IMR-90 (cell line): Measurements from ENCODE around the gene SRBD1. TPM values are rescaled to one million over a fixed set of nuclear protein-coding genes. Genes with fewer than 3 reads are reported as not detected.

Experiments used
- ATAC-seq: fragments of 200-7000 bp; cut with Tn5 transposase; 2 replicates; pipeline ENCODE4 v1.9.1; 2020; ENCODE audit warnings: low read depth, mild to moderate bottlenecking, moderate library complexity
- BruUV-seq: library from RNA; stranded (reverse); fragments of 400-500 nt; replicated peaks from 2 replicates; lab custom pipeline; 2021; lab: Mats Ljungman, UMichigan
- CTCF ChIA-PET: fragments of 300-600 bp; formaldehyde crosslinking; extraction: SDS; loops from one replicate; lab custom pipeline; 2021; ENCODE audit warnings: antibody characterized with exemption; lab: Yijun Ruan, JAX
- POLR2A ChIA-PET: fragments of 300-600 bp; sonication (Branson Sonifier 250); formaldehyde crosslinking; loops from one replicate; lab custom pipeline; 2022; ENCODE audit warnings: antibody characterized with exemption; ENCODE audit not compliant: unreplicated experiment; lab: Charles Lee
- DNase-seq: peaks from one replicate; pipeline ENCODE4 v3.0.0; 2013
- H2AFZ ChIP-seq: replicated peaks from 2 replicates; pipeline ENCODE3; 2013; ENCODE audit warnings: low read length, mild to moderate bottlenecking; ENCODE audit not compliant: poor library complexity
- H2AK5ac ChIP-seq: 2 replicates; pipeline ENCODE4 v1.6.1; 2013; ENCODE audit warnings: low read depth, low read length, inconsistent platforms
- H2AK9ac ChIP-seq: replicated peaks from 2 replicates; pipeline ENCODE3; 2013; ENCODE audit warnings: mild to moderate bottlenecking, low read depth, low read length, moderate library complexity; ENCODE audit not compliant: poor library complexity
- H2BK120ac ChIP-seq: 2 replicates; pipeline ENCODE4 v1.6.1; 2013; ENCODE audit warnings: low read depth, low read length, inconsistent platforms
- H2BK15ac ChIP-seq: 3 replicates; pipeline ENCODE4 v1.6.1; 2013; ENCODE audit warnings: low read depth, low read length, inconsistent platforms
- H2BK20ac ChIP-seq: 2 replicates; pipeline ENCODE4 v1.6.1; 2013; ENCODE audit warnings: low read depth, mild to moderate bottlenecking, inconsistent platforms, low read length, moderate library complexity
- H2BK5ac ChIP-seq: 2 replicates; pipeline ENCODE4 v1.6.1; 2013; ENCODE audit warnings: mild to moderate bottlenecking, low read depth, low read length, inconsistent platforms; ENCODE audit not compliant: poor library complexity, severe bottlenecking
- H3K14ac ChIP-seq: replicated peaks from 2 replicates; pipeline ENCODE4 v1.6.1; 2013; ENCODE audit warnings: low read depth, low read length, inconsistent platforms
- H3K18ac ChIP-seq: 2 replicates; pipeline ENCODE4 v1.6.1; 2013; ENCODE audit warnings: low read depth, low read length, control low read depth
- H3K23ac ChIP-seq: 2 replicates; pipeline ENCODE4 v1.6.1; 2013; ENCODE audit warnings: low read depth, low read length, inconsistent platforms
- H3K27ac ChIP-seq: 2 replicates; pipeline ENCODE4 v1.5.1; 2013; ENCODE audit warnings: mild to moderate bottlenecking, control low read depth, low read length; ENCODE audit not compliant: insufficient read depth
- H3K27me3 ChIP-seq: 2 replicates; pipeline ENCODE4 v1.6.1; 2013; ENCODE audit warnings: low read length; ENCODE audit not compliant: control insufficient read depth, insufficient read depth
- H3K36me3 ChIP-seq: 2 replicates; pipeline ENCODE4 v1.6.1; 2013; ENCODE audit warnings: low read length, mixed read lengths; ENCODE audit not compliant: control insufficient read depth, insufficient read depth
- H3K4ac ChIP-seq: 2 replicates; pipeline ENCODE4 v1.6.1; 2013; ENCODE audit warnings: low read depth, low read length, inconsistent platforms
- H3K4me1 ChIP-seq: 2 replicates; pipeline ENCODE4 v1.6.1; 2013; ENCODE audit warnings: low read length, mixed read lengths; ENCODE audit not compliant: control insufficient read depth, insufficient read depth
- H3K4me2 ChIP-seq: 2 replicates; pipeline ENCODE4 v1.6.1; 2013; ENCODE audit warnings: low read depth, mild to moderate bottlenecking, control low read depth, low read length, moderate library complexity
- H3K4me3 ChIP-seq: 2 replicates; pipeline ENCODE4 v1.5.1; 2013; ENCODE audit warnings: low read depth, mild to moderate bottlenecking, control low read depth, low read length, moderate library complexity; ENCODE audit not compliant: insufficient read depth
- H3K56ac ChIP-seq: 2 replicates; pipeline ENCODE4 v1.6.1; 2013; ENCODE audit warnings: low read length, inconsistent platforms; ENCODE audit not compliant: insufficient read depth; ENCODE audit errors: extremely low read depth
- H3K79me1 ChIP-seq, 2 experiments: 2 replicates each; pipeline ENCODE4 v1.6.1; 2013; ENCODE audit warnings: low read length in 2 of 2, inconsistent platforms in 1 of 2, low read depth in 1 of 2
- H3K9ac ChIP-seq: 2 replicates; pipeline ENCODE4 v1.6.1; 2013; ENCODE audit warnings: low read depth, low read length, control low read depth
- H3K9me1 ChIP-seq: 2 replicates; pipeline ENCODE4 v1.6.1; 2013; ENCODE audit warnings: low read length, inconsistent platforms; ENCODE audit not compliant: insufficient read depth
- H3K9me3 ChIP-seq: 2 replicates; pipeline ENCODE4 v1.6.1; 2013; ENCODE audit warnings: low read length; ENCODE audit not compliant: control insufficient read depth, insufficient read depth
- H4K20me1 ChIP-seq: 2 replicates; pipeline ENCODE4 v1.6.1; 2013; ENCODE audit warnings: low read length, inconsistent platforms; ENCODE audit not compliant: insufficient read depth
- H4K5ac ChIP-seq: 2 replicates; pipeline ENCODE4 v1.6.1; 2013; ENCODE audit warnings: mild to moderate bottlenecking, low read depth, low read length, control low read depth
- H4K8ac ChIP-seq, 2 experiments: 2 replicates each; pipeline ENCODE4 v1.6.1; 2013; ENCODE audit warnings: low read depth in 2 of 2, low read length in 2 of 2, control low read depth in 1 of 2, inconsistent platforms in 1 of 2
- H4K91ac ChIP-seq: 2 replicates; pipeline ENCODE4 v1.6.1; 2013; ENCODE audit warnings: low read depth, low read length, inconsistent platforms; ENCODE audit not compliant: insufficient read depth
- BHLHE40 ChIP-seq: fragments of 150-350 bp; IDR thresholded peaks from 2 replicates; pipeline ENCODE4 v1.6.1; 2016; ENCODE audit warnings: mild to moderate bottlenecking, low read depth, low read length
- CEBPB ChIP-seq: IDR thresholded peaks from 2 replicates; pipeline ENCODE4 v1.6.1; 2012; ENCODE audit warnings: low read depth, low read length, improper control_type of control experiment
- CHD1 ChIP-seq: IDR thresholded peaks from 2 replicates; pipeline ENCODE4 v1.6.1; 2012; ENCODE audit warnings: low read depth, low read length, improper control_type of control experiment
- FOS ChIP-seq: fragments of 150-350 bp; IDR thresholded peaks from 2 replicates; pipeline ENCODE4 v1.6.1; 2016; ENCODE audit warnings: low read depth, low read length
- MAFK ChIP-seq: IDR thresholded peaks from 2 replicates; pipeline ENCODE4 v1.6.1; 2012; ENCODE audit warnings: low read depth, low read length, improper control_type of control experiment
- MAZ ChIP-seq: IDR thresholded peaks from 2 replicates; pipeline ENCODE4 v1.6.1; 2012; ENCODE audit warnings: low read depth, mild to moderate bottlenecking, low read length, improper control_type of control experiment, moderate library complexity, borderline replicate concordance
- MXI1 ChIP-seq: IDR thresholded peaks from 2 replicates; pipeline ENCODE4 v1.6.1; 2012; ENCODE audit warnings: low read depth, mild to moderate bottlenecking, low read length, moderate library complexity, borderline replicate concordance
- NFE2L2 ChIP-seq: fragments of 150-350 bp; IDR thresholded peaks from 2 replicates; pipeline ENCODE4 v1.6.1; 2016; ENCODE audit warnings: low read depth, mild to moderate bottlenecking, low read length
- POLR2A ChIP-seq: IDR thresholded peaks from 2 replicates; pipeline ENCODE4 v1.6.1; 2012; ENCODE audit warnings: mild to moderate bottlenecking, low read depth, low read length
- RAD21 ChIP-seq: IDR thresholded peaks from 2 replicates; pipeline ENCODE4 v1.6.1; 2012; ENCODE audit warnings: low read length, improper control_type of control experiment
- RCOR1 ChIP-seq: IDR thresholded peaks from 2 replicates; pipeline ENCODE4 v1.6.1; 2012; ENCODE audit warnings: mild to moderate bottlenecking, low read length, improper control_type of control experiment; ENCODE audit not compliant: insufficient replicate concordance
- RFX5 ChIP-seq: IDR thresholded peaks from 2 replicates; pipeline ENCODE4 v1.8.0; 2012; ENCODE audit warnings: low read depth, mild to moderate bottlenecking, low read length, moderate library complexity
- SMC3 ChIP-seq: fragments of 150-350 bp; IDR thresholded peaks from 2 replicates; pipeline ENCODE4 v1.6.1; 2016; ENCODE audit warnings: low read depth, mild to moderate bottlenecking, antibody characterized with exemption, low read length, moderate library complexity
- WGBS, 2 experiments: methylation state at CpG; one replicate each; pipeline versions ENCODE4 v1.1.5 to v1.1.7; 2013; ENCODE audit warnings: missing lambda C conversion rate in 2 of 2; ENCODE audit not compliant: insufficient read length in 1 of 2; ENCODE audit errors: extremely low coverage in 2 of 2; 5-methylcytosine and 5-hydroxymethylcytosine counted together
- dilution Hi-C: fragments of 300-500 bp; cut with HindIII; formaldehyde crosslinking; loops from one replicate; pipeline ENCODE4 v1.14.3; 2018; ENCODE audit warnings: low sequenced_read_pairs; ENCODE audit not compliant: unreplicated experiment
- in situ Hi-C: fragments of 300-500 bp; cut with MboI; formaldehyde crosslinking; loops from 3 replicates; pipeline ENCODE4 v1.14.3; 2019; ENCODE audit warnings: low sequenced_read_pairs, inconsistent platforms, mixed read lengths
- intact Hi-C: fragments of 100-400 bp; cut with micrococcal nuclease; formaldehyde crosslinking; loops from 2 replicates; pipeline ENCODE4 v1.10.0; 2022
- polyA plus RNA-seq, 3 experiments: library from polyadenylated mRNA; depleted of rRNA; stranded (reverse); fragments of >200 nt; gene quantifications; 2 replicates each; pipeline ENCODE4 v1.2.3, GENCODE V29; 2012; ENCODE audit warnings: low replicate concordance in 1 of 3
- total RNA-seq: library from RNA; depleted of rRNA; stranded (reverse); fragments of >200 nt; gene quantifications from 2 replicates; pipeline ENCODE4 v1.2.3, GENCODE V29; 2012
- TF ChIP-seq, protein P1 (sequence below): conservative IDR thresholded peaks from 2 replicates; pipeline ENCODE4 v1.5.1; 2012; ENCODE audit warnings: mild to moderate bottlenecking, low read depth, low read length, improper control_type of control experiment
- TF ChIP-seq, protein P2 (sequence below): fragments of 150-350 bp; IDR thresholded peaks from 2 replicates; pipeline ENCODE4 v1.6.1; 2017; ENCODE audit warnings: mild to moderate bottlenecking, antibody characterized with exemption, low read length, low read depth
- TF ChIP-seq, protein P3 (sequence below): fragments of 150-350 bp; IDR thresholded peaks from 2 replicates; pipeline ENCODE4 v1.6.1; 2016; ENCODE audit warnings: low read depth, mild to moderate bottlenecking, low read length, moderate library complexity, borderline replicate concordance

Gene SRBD1
- total and polyA plus RNA-seq, 2 of the 4 experiments (the other 2 are of a cell fraction), result 3.5 to 14.7 TPM

DNA sequence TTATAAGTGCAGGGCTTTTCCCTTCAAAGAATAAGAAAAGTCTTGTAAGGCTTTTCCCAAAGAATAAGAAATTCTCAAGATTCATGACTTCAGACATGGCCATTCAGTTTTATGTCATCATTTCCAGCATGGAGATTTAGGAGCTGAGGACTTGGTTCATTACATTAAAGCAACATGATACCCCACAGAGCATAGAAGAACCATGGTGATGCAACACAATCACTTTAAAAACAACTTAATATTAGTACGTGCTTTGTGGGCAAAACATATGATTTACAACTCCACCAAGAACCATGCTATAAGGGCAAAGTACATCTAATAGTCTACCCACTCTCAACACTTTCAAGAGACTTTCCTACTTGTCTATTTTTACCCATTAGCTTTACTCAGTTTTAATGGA lies 214.4 kb downstream of the SRBD1 start:
- H4K8ac ChIP-seq, result no peak overlapping the region

More for the DNA sequence above, 214.4 kb downstream of the SRBD1 start:
- H3K23ac ChIP-seq, result no peak overlapping the region
- no peak overlapping the region for H3K14ac ChIP-seq
- H3K9ac ChIP-seq, result no peak overlapping the region
- no peak overlapping the region for H3K27ac ChIP-seq
- no peak overlapping the region for H2AFZ ChIP-seq
- H2BK20ac ChIP-seq, result no peak overlapping the region
- H3K36me3 ChIP-seq, result no peaks in the 10 kb centered on the region
- H3K79me1 ChIP-seq, result no peaks in the 10 kb centered on the region
- H3K18ac ChIP-seq, result no peak overlapping the region
- 0 out of 2 replicates have a peak, but pooled peaks cover 2% of the 10 kb centered on the region for H3K4me1 ChIP-seq
- H3K56ac ChIP-seq, result no peak overlapping the region
- no peak overlapping the region for H3K4ac ChIP-seq
- in situ Hi-C loops, result no loop called here
- H2BK15ac ChIP-seq, result no peak overlapping the region
- ChIA-PET POLR2A (interaction anchor here (0.6 kb wide), 1 partner anchor 24 kb away, joined by 4 read pairs; no protein-coding TSS in a partner anchor), CTCF (no interaction called here)
- H3K4me3 ChIP-seq, result no peak overlapping the region
- no peaks in the 10 kb centered on the region for H3K27me3 ChIP-seq
- H3K4me2 ChIP-seq, result no peak overlapping the region
- no peak for ATAC-seq
- H2AK9ac ChIP-seq, result no peak overlapping the region
- no TSS peak for BruUV-seq
- 100% methylated on average over 1 of the region's 1 CpG; no CpG with 5 or more reads in 1 of the 2 experiments for WGBS, 2 experiments
- no peak overlapping the region for H2BK120ac ChIP-seq
- DNase-seq, result no peak
- dilution Hi-C loops, result no loop called here
- no peak for TF ChIP-seq RAD21
- TF ChIP-seq BHLHE40, result no peak
- no peak for TF ChIP-seq CEBPB
- TF ChIP-seq, protein P1, sequence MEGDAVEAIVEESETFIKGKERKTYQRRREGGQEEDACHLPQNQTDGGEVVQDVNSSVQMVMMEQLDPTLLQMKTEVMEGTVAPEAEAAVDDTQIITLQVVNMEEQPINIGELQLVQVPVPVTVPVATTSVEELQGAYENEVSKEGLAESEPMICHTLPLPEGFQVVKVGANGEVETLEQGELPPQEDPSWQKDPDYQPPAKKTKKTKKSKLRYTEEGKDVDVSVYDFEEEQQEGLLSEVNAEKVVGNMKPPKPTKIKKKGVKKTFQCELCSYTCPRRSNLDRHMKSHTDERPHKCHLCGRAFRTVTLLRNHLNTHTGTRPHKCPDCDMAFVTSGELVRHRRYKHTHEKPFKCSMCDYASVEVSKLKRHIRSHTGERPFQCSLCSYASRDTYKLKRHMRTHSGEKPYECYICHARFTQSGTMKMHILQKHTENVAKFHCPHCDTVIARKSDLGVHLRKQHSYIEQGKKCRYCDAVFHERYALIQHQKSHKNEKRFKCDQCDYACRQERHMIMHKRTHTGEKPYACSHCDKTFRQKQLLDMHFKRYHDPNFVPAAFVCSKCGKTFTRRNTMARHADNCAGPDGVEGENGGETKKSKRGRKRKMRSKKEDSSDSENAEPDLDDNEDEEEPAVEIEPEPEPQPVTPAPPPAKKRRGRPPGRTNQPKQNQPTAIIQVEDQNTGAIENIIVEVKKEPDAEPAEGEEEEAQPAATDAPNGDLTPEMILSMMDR, result no peak
- TF ChIP-seq, protein P2, sequence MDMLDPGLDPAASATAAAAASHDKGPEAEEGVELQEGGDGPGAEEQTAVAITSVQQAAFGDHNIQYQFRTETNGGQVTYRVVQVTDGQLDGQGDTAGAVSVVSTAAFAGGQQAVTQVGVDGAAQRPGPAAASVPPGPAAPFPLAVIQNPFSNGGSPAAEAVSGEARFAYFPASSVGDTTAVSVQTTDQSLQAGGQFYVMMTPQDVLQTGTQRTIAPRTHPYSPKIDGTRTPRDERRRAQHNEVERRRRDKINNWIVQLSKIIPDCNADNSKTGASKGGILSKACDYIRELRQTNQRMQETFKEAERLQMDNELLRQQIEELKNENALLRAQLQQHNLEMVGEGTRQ, result no peak
- TF ChIP-seq POLR2A, result no peak
- no peak for TF ChIP-seq FOS
- TF ChIP-seq, protein P3, sequence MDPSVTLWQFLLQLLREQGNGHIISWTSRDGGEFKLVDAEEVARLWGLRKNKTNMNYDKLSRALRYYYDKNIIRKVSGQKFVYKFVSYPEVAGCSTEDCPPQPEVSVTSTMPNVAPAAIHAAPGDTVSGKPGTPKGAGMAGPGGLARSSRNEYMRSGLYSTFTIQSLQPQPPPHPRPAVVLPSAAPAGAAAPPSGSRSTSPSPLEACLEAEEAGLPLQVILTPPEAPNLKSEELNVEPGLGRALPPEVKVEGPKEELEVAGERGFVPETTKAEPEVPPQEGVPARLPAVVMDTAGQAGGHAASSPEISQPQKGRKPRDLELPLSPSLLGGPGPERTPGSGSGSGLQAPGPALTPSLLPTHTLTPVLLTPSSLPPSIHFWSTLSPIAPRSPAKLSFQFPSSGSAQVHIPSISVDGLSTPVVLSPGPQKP, result no peak
- no peak for TF ChIP-seq SMC3
- TF ChIP-seq MAZ, result no peak
- no peak for TF ChIP-seq MXI1
- TF ChIP-seq RFX5, result no peak
- TF ChIP-seq NFE2L2, result no peak
- no peak for TF ChIP-seq MAFK
- no peak for TF ChIP-seq RCOR1
- TF ChIP-seq CHD1, result no peak
- no peaks in the 10 kb centered on the region for H4K20me1 ChIP-seq
- no peak overlapping the region for H4K5ac ChIP-seq
- intact Hi-C loops, result no loop called here
- H2AK5ac ChIP-seq, result no peak overlapping the region
- H2BK5ac ChIP-seq, result no peak overlapping the region
- H3K9me1 ChIP-seq, result no peaks in the 10 kb centered on the region
- H4K91ac ChIP-seq, result no peak overlapping the region
- no peaks in the 10 kb centered on the region for H3K9me3 ChIP-seq
